ENCODE data around the gene BMI1. TPM values are rescaled to one million over a fixed set of nuclear protein-coding genes. Genes with fewer than 3 reads are reported as not detected.

Gene BMI1
- total RNA-seq, 6 experiments from 2014 or later = 34.8 to 51.1 (median 42.3) TPM

- Mint-ChIP-seq H3K27me3 (ENCODE audit: insufficient read depth) (no peaks in the 10 kb centered on the region; the same call in 1 of the 2 replicates), H3K9me3 (no peaks in the 10 kb centered on the region), H3K4me1 (ENCODE audit: low read depth) (no peaks in the 10 kb centered on the region), H3K36me3 (ENCODE audit: low read depth) (no peaks in the 10 kb centered on the region), H3K4me3 (no peak overlapping the region), H3K27ac (no peak overlapping the region)
- DNase-seq = no peak
- TF ChIP-seq, protein P1, sequence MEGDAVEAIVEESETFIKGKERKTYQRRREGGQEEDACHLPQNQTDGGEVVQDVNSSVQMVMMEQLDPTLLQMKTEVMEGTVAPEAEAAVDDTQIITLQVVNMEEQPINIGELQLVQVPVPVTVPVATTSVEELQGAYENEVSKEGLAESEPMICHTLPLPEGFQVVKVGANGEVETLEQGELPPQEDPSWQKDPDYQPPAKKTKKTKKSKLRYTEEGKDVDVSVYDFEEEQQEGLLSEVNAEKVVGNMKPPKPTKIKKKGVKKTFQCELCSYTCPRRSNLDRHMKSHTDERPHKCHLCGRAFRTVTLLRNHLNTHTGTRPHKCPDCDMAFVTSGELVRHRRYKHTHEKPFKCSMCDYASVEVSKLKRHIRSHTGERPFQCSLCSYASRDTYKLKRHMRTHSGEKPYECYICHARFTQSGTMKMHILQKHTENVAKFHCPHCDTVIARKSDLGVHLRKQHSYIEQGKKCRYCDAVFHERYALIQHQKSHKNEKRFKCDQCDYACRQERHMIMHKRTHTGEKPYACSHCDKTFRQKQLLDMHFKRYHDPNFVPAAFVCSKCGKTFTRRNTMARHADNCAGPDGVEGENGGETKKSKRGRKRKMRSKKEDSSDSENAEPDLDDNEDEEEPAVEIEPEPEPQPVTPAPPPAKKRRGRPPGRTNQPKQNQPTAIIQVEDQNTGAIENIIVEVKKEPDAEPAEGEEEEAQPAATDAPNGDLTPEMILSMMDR (IDR thresholded peaks at IDR 0.05) = no peak
Measured at GRCh38 chr10:22293747-22294404, 27.0 kb upstream of the BMI1 start.

GRCh38 chr10:22294694-22295093 lies 26.2 kb upstream of the BMI1 start:
- H3K4me1 Mint-ChIP-seq (ENCODE audit: low read depth) = no peaks in the 10 kb centered on the region
- H3K36me3 Mint-ChIP-seq (ENCODE audit: low read depth) = no peaks in the 10 kb centered on the region
- H3K4me3 Mint-ChIP-seq = no peak overlapping the region
- TF ChIP-seq, protein P1 (IDR thresholded peaks at IDR 0.05) = no peak
- DNase-seq = no peak
- no peaks in the 10 kb centered on the region for H3K27me3 Mint-ChIP-seq (ENCODE audit: insufficient read depth)
- H3K9me3 Mint-ChIP-seq = no peaks in the 10 kb centered on the region
- H3K27ac Mint-ChIP-seq = no peak overlapping the region

GRCh38 chr10:22301193-22301592 lies 19.7 kb upstream of the BMI1 start:
- Mint-ChIP-seq H3K9me3 (no peaks in the 10 kb centered on the region), H3K27me3 (ENCODE audit: insufficient read depth) (peaks cover 4% of the 10 kb centered on the region), H3K4me1 (ENCODE audit: low read depth) (peaks cover 4% of the 10 kb centered on the region; the same call in 1 of the 2 replicates), H3K27ac (no peak overlapping the region), H3K36me3 (ENCODE audit: low read depth) (no peaks in the 10 kb centered on the region), H3K4me3 (no peak overlapping the region)
- TF ChIP-seq, protein P1 (IDR thresholded peaks at IDR 0.05) = no peak
- no peak for DNase-seq

GRCh38 chr10:22303461-22303860 lies 17.4 kb upstream of the BMI1 start:
- peaks cover 4% of the 10 kb centered on the region for H3K27me3 Mint-ChIP-seq (ENCODE audit: insufficient read depth)
- no peaks in the 10 kb centered on the region for H3K9me3 Mint-ChIP-seq
- H3K4me1 Mint-ChIP-seq (ENCODE audit: low read depth) = peaks cover 4% of the 10 kb centered on the region; the same call in 1 of the 2 replicates
- no peak for DNase-seq
- H3K27ac Mint-ChIP-seq = no peak overlapping the region
- TF ChIP-seq, protein P1 (IDR thresholded peaks at IDR 0.05) = no peak
- no peak overlapping the region for H3K4me3 Mint-ChIP-seq
- no peaks in the 10 kb centered on the region for H3K36me3 Mint-ChIP-seq (ENCODE audit: low read depth)

DNA sequence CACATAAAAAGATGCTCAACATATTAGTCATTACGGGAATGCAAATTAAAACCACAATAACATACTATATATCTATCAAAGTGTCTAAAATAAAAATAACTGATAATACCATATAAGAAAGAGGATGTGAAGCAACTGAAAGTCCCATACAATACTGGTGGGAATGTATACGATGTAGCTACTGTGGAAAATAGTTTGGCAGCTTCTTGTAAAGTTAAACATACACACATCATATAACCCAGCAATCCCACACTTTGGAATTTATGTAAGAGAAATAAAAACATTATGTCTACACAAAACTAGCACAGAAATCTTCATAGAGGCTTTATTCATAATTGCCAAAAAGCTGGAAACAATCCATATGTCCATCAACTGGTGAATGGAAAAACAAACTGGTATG lies 15.2 kb upstream of the BMI1 start:
- Mint-ChIP-seq H3K4me1 (ENCODE audit: low read depth) (peaks cover 4% of the 10 kb centered on the region; the same call in 1 of the 2 replicates), H3K4me3 (no peak overlapping the region), H3K36me3 (ENCODE audit: low read depth) (no peaks in the 10 kb centered on the region), H3K27ac (no peak overlapping the region), H3K27me3 (ENCODE audit: insufficient read depth) (peaks cover 3% of the 10 kb centered on the region), H3K9me3 (no peaks in the 10 kb centered on the region)
- TF ChIP-seq, protein P1 (IDR thresholded peaks at IDR 0.05) = no peak
- no peak for DNase-seq

Data from HFFc6 (cell line).